HG03175 (cell line): ENCODE measurements around the gene AMFR.

ENCODE experiments used
- ATAC-seq: cut with Tn5 transposase; IDR thresholded peaks from one replicate; pipeline ENCODE4 v1.9.1; 2021; ENCODE audit warnings: mild to moderate bottlenecking, moderate library complexity; ENCODE audit not compliant: unreplicated experiment

Gene AMFR

DNA sequence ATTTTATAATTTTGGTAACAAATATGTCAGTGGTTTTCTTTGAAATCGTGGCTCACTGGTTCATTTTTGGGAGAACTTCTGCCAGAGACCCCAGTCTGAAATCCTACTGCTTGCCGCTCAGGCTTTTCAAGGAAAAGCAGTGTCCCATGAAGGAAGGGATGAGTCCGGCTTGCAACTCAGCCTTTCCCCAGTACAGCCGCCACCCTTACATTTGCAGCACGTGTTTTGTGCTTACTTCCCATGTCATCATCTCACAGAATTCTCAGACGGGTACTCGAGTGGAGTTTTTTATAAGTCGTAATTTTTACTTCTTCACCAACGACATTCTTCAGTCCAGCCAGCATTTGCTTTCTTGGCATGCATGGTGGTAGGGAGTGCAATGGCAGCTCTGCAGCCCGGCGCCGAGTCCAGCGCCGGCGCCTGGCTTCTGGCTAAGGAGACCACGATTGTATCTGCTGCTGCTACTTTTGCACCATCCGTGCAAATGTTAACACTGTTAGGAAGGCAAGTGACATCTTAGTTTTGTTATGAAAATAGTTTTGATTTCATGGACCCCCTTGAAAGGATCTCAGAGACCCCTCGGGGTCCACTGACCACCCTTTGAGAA, 111.0 kb downstream of the AMFR start:
- ATAC-seq: no peak

DNA sequence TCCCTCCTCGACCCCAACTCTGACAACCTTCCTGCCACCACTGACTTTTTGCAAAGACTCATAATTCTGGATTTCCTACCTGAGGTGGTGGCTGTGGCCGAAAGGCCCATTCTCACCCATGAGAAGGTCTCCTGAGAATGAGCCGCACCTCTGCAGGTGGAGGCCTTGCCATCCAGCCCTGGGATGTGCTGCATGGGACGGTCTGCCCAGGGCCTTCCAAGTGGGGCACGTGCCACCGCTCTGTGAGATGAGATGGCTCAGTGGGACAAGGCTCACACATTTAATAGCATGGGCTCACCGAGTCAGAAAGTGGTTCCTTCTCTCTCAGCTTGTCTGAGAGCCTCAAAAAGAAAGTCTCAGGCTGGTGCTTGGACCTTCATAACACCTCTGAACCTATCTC, 112.8 kb downstream of the AMFR start:
- no peak for ATAC-seq

DNA sequence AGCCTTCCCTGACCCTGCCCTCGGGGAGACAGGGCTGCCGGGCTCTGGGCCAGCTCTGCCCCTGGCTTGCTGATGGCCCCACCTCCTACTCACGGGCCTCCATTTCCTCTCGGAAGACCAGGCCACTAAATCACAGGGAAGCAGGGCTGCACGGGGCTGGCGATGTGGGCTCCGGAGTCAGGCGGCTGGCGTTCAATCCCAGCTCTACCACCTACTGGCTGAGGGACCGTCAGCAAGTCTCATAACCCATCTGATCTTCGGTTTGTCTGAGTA, 113.4 kb downstream of the AMFR start:
- ATAC-seq: no peak
